HEK293 (cell line): ENCODE measurements around the gene DDX39A.

Experiments
- HOXC10 ChIP-seq: sonication (generic); formaldehyde crosslinking; IDR thresholded peaks from 2 replicates; pipeline ENCODE4 v1.8.1; 2023; ENCODE audit warnings: mild to moderate bottlenecking, missing genetic modification reagents
- KLF9 ChIP-seq: fragments of 450-650 bp; formaldehyde crosslinking; IDR thresholded peaks from 2 replicates; pipeline ENCODE4 v1.5.1; 2016; ENCODE audit warnings: missing biosample characterization, missing genetic modification characterization, low read depth
- REPIN1 ChIP-seq: fragments of 450-650 bp; formaldehyde crosslinking; IDR thresholded peaks from 2 replicates; pipeline ENCODE4 v1.5.1; 2017; ENCODE audit warnings: missing biosample characterization, missing genetic modification characterization, low read depth
- SCRT1 ChIP-seq: fragments of 450-650 bp; formaldehyde crosslinking; IDR thresholded peaks from 2 replicates; pipeline ENCODE4 v1.5.1; 2016; ENCODE audit warnings: missing biosample characterization, missing genetic modification characterization, borderline replicate concordance
- SETDB1 ChIP-seq: IDR thresholded peaks from one replicate; pipeline ENCODE4 v1.6.1; 2017; ENCODE audit warnings: mild to moderate bottlenecking, low read length, moderate library complexity, mixed read lengths; ENCODE audit not compliant: insufficient read length
- WT1 ChIP-seq: fragments of 450-650 bp; formaldehyde crosslinking; IDR thresholded peaks from 2 replicates; pipeline ENCODE4 v1.5.1; 2016; ENCODE audit warnings: missing biosample characterization, missing genetic modification characterization
- ZBTB8A ChIP-seq: fragments of 450-650 bp; formaldehyde crosslinking; IDR thresholded peaks from 2 replicates; pipeline ENCODE4 v1.5.1; 2016; ENCODE audit warnings: missing biosample characterization, missing genetic modification characterization
- ZNF133 ChIP-seq: fragments of 450-650 bp; formaldehyde crosslinking; IDR thresholded peaks from 2 replicates; pipeline ENCODE4 v1.5.1; 2016; ENCODE audit warnings: missing biosample characterization, missing genetic modification characterization
- ZNF2 ChIP-seq: fragments of 450-650 bp; formaldehyde crosslinking; IDR thresholded peaks from 2 replicates; pipeline ENCODE4 v1.5.1; 2016; ENCODE audit warnings: missing biosample characterization, missing genetic modification characterization
- ZNF24 ChIP-seq: fragments of 450-650 bp; formaldehyde crosslinking; IDR thresholded peaks from 2 replicates; pipeline ENCODE4 v1.5.1; 2016; ENCODE audit warnings: missing biosample characterization, missing genetic modification characterization
- ZNF398 ChIP-seq: fragments of 450-650 bp; formaldehyde crosslinking; IDR thresholded peaks from 2 replicates; pipeline ENCODE4 v1.5.1; 2017; ENCODE audit warnings: missing biosample characterization, missing genetic modification characterization
- ZNF426 ChIP-seq: fragments of 450-650 bp; formaldehyde crosslinking; IDR thresholded peaks from 2 replicates; pipeline ENCODE4 v1.5.1; 2017; ENCODE audit warnings: missing biosample characterization, missing genetic modification characterization, mild to moderate bottlenecking, inconsistent platforms, moderate library complexity
- ZNF449 ChIP-seq: fragments of 450-650 bp; formaldehyde crosslinking; IDR thresholded peaks from 2 replicates; pipeline ENCODE4 v1.5.1; 2017; ENCODE audit warnings: missing biosample characterization, mild to moderate bottlenecking, missing genetic modification characterization, moderate library complexity
- ZNF544 ChIP-seq: fragments of 450-650 bp; formaldehyde crosslinking; IDR thresholded peaks from 2 replicates; pipeline ENCODE4 v1.5.0; 2017; ENCODE audit warnings: missing biosample characterization, missing genetic modification characterization
- ZNF558 ChIP-seq: fragments of 450-650 bp; formaldehyde crosslinking; IDR thresholded peaks from 2 replicates; pipeline ENCODE4 v1.5.1; 2016; ENCODE audit warnings: missing biosample characterization, missing genetic modification characterization
- ZNF560 ChIP-seq: fragments of 450-650 bp; formaldehyde crosslinking; IDR thresholded peaks from 2 replicates; pipeline ENCODE4 v1.5.1; 2017; ENCODE audit warnings: missing biosample characterization, missing genetic modification characterization, borderline replicate concordance
- ZNF621 ChIP-seq: fragments of 450-650 bp; formaldehyde crosslinking; IDR thresholded peaks from 2 replicates; pipeline ENCODE4 v1.5.1; 2017; ENCODE audit warnings: missing biosample characterization, missing genetic modification characterization
- ZNF777 ChIP-seq: fragments of 450-650 bp; formaldehyde crosslinking; IDR thresholded peaks from 2 replicates; pipeline ENCODE4 v1.5.1; 2017; ENCODE audit warnings: missing biosample characterization, missing genetic modification characterization, borderline replicate concordance
- ZNF843 ChIP-seq: fragments of 450-650 bp; formaldehyde crosslinking; IDR thresholded peaks from 2 replicates; pipeline ENCODE4 v1.5.1; 2016; ENCODE audit warnings: missing biosample characterization, missing genetic modification characterization
- TF ChIP-seq, protein P1 (sequence below): fragments of 450-650 bp; formaldehyde crosslinking; IDR thresholded peaks from 2 replicates; pipeline ENCODE4 v1.5.1; 2017; ENCODE audit warnings: missing biosample characterization, missing genetic modification characterization
- TF ChIP-seq, protein P2 (sequence below): fragments of 450-650 bp; formaldehyde crosslinking; optimal IDR thresholded peaks from 2 replicates; pipeline ENCODE3; 2016; ENCODE audit warnings: missing biosample characterization, mild to moderate bottlenecking, missing genetic modification characterization
- TF ChIP-seq, protein P3 (sequence below): fragments of 450-650 bp; formaldehyde crosslinking; IDR thresholded peaks from 2 replicates; pipeline ENCODE4 v1.5.1; 2016; ENCODE audit warnings: missing biosample characterization, missing genetic modification characterization
- TF ChIP-seq, protein P4 (sequence below): sonication (generic); formaldehyde crosslinking; IDR thresholded peaks from 2 replicates; pipeline ENCODE4 v1.8.1; 2022; ENCODE audit warnings: mild to moderate bottlenecking, moderate library complexity, missing genetic modification reagents
- TF ChIP-seq, protein P5 (sequence below): fragments of 450-650 bp; formaldehyde crosslinking; IDR thresholded peaks from 2 replicates; pipeline ENCODE4 v1.5.1; 2016; ENCODE audit warnings: missing biosample characterization, missing genetic modification characterization, borderline replicate concordance
- TF ChIP-seq, protein P6 (sequence below): fragments of 450-650 bp; formaldehyde crosslinking; IDR thresholded peaks from 2 replicates; pipeline ENCODE4 v1.5.1; 2016; ENCODE audit warnings: missing biosample characterization, missing genetic modification characterization, borderline replicate concordance

The DDX39A gene

GRCh38 chr19:14405758-14406644 is 13.1 kb downstream of the DDX39A start (continued):
- TF ChIP-seq, protein P1, sequence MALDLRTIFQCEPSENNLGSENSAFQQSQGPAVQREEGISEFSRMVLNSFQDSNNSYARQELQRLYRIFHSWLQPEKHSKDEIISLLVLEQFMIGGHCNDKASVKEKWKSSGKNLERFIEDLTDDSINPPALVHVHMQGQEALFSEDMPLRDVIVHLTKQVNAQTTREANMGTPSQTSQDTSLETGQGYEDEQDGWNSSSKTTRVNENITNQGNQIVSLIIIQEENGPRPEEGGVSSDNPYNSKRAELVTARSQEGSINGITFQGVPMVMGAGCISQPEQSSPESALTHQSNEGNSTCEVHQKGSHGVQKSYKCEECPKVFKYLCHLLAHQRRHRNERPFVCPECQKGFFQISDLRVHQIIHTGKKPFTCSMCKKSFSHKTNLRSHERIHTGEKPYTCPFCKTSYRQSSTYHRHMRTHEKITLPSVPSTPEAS (tag by site-specific recombination): no peak
- TF ChIP-seq ZNF24 (tag by site-specific recombination) (no peak), ZNF621 (no peak), ZBTB8A (tag by site-specific recombination) (peak; percentile 77), SETDB1 (no peak), ZNF558 (tag by site-specific recombination) (no peak), WT1 (no peak), HOXC10 (CRISPR knock-in tag) (no peak), SCRT1 (tag by site-specific recombination) (no peak), KLF9 (peak; percentile 92), ZNF544 (tag by site-specific recombination) (no peak), ZNF398 (tag by site-specific recombination) (no peak), ZNF133 (tag by site-specific recombination) (no peak), ZNF843 (tag by site-specific recombination) (no peak), ZNF560 (no peak), ZNF449 (no peak), ZNF426 (tag by site-specific recombination) (no peak), REPIN1 (tag by site-specific recombination) (no peak), ZNF2 (tag by site-specific recombination) (0 out of 2 replicates have a peak, but pooled peaks have one; percentile 20), ZNF777 (no peak)
- TF ChIP-seq, protein P2, sequence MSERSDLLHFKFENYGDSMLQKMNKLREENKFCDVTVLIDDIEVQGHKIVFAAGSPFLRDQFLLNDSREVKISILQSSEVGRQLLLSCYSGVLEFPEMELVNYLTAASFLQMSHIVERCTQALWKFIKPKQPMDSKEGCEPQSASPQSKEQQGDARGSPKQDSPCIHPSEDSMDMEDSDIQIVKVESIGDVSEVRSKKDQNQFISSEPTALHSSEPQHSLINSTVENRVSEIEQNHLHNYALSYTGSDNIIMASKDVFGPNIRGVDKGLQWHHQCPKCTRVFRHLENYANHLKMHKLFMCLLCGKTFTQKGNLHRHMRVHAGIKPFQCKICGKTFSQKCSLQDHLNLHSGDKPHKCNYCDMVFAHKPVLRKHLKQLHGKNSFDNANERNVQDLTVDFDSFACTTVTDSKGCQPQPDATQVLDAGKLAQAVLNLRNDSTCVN (tag by site-specific recombination): peak; percentile 68
- TF ChIP-seq, protein P3, sequence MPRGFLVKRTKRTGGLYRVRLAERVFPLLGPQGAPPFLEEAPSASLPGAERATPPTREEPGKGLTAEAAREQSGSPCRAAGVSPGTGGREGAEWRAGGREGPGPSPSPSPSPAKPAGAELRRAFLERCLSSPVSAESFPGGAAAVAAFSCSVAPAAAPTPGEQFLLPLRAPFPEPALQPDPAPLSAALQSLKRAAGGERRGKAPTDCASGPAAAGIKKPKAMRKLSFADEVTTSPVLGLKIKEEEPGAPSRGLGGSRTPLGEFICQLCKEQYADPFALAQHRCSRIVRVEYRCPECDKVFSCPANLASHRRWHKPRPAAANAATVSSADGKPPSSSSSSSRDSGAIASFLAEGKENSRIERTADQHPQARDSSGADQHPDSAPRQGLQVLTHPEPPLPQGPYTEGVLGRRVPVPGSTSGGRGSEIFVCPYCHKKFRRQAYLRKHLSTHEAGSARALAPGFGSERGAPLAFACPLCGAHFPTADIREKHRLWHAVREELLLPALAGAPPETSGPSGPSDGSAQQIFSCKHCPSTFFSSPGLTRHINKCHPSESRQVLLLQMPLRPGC: no peak
- TF ChIP-seq, protein P4, sequence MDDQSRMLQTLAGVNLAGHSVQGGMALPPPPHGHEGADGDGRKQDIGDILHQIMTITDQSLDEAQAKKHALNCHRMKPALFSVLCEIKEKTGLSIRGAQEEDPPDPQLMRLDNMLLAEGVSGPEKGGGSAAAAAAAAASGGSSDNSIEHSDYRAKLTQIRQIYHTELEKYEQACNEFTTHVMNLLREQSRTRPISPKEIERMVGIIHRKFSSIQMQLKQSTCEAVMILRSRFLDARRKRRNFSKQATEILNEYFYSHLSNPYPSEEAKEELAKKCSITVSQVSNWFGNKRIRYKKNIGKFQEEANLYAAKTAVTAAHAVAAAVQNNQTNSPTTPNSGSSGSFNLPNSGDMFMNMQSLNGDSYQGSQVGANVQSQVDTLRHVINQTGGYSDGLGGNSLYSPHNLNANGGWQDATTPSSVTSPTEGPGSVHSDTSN (CRISPR knock-in tag): no peak
- TF ChIP-seq, protein P5, sequence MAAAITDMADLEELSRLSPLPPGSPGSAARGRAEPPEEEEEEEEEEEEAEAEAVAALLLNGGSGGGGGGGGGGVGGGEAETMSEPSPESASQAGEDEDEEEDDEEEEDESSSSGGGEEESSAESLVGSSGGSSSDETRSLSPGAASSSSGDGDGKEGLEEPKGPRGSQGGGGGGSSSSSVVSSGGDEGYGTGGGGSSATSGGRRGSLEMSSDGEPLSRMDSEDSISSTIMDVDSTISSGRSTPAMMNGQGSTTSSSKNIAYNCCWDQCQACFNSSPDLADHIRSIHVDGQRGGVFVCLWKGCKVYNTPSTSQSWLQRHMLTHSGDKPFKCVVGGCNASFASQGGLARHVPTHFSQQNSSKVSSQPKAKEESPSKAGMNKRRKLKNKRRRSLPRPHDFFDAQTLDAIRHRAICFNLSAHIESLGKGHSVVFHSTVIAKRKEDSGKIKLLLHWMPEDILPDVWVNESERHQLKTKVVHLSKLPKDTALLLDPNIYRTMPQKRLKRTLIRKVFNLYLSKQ (tag by site-specific recombination): no peak
- TF ChIP-seq, protein P6, sequence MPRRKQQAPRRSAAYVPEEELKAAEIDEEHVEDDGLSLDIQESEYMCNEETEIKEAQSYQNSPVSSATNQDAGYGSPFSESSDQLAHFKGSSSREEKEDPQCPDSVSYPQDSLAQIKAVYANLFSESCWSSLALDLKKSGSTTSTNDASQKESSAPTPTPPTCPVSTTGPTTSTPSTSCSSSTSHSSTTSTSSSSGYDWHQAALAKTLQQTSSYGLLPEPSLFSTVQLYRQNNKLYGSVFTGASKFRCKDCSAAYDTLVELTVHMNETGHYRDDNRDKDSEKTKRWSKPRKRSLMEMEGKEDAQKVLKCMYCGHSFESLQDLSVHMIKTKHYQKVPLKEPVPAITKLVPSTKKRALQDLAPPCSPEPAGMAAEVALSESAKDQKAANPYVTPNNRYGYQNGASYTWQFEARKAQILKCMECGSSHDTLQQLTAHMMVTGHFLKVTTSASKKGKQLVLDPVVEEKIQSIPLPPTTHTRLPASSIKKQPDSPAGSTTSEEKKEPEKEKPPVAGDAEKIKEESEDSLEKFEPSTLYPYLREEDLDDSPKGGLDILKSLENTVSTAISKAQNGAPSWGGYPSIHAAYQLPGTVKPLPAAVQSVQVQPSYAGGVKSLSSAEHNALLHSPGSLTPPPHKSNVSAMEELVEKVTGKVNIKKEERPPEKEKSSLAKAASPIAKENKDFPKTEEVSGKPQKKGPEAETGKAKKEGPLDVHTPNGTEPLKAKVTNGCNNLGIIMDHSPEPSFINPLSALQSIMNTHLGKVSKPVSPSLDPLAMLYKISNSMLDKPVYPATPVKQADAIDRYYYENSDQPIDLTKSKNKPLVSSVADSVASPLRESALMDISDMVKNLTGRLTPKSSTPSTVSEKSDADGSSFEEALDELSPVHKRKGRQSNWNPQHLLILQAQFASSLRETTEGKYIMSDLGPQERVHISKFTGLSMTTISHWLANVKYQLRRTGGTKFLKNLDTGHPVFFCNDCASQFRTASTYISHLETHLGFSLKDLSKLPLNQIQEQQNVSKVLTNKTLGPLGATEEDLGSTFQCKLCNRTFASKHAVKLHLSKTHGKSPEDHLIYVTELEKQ (tag by site-specific recombination): no peak
